NB4 (cell line): ENCODE results near the gene ZFP37.
"Not testable (repeated sequence)": the region's sequence is repeated elsewhere in the genome, so short reads cannot be mapped to it uniquely, and the experiment has no call there.

Source experiments
- DNase-seq: peaks from one replicate; pipeline ENCODE4 v3.0.0; 2010; ENCODE audit warnings: low read depth
- H3K4me3 ChIP-seq: one replicate; pipeline ENCODE4 v1.5.1; 2011; ENCODE audit warnings: mild to moderate bottlenecking, low read depth, low read length, moderate library complexity
- CTCF ChIP-seq: IDR thresholded peaks from one replicate; pipeline ENCODE4 v1.5.1; 2012; ENCODE audit warnings: low read depth, low read length
- MAX ChIP-seq: IDR thresholded peaks from 2 replicates; pipeline ENCODE4 v1.6.1; 2011; ENCODE audit warnings: low read depth, low read length
- MYC ChIP-seq: IDR thresholded peaks from 2 replicates; pipeline ENCODE4 v1.6.1; 2011; ENCODE audit warnings: low read depth, low read length
- POLR2A ChIP-seq: IDR thresholded peaks from 2 replicates; pipeline ENCODE4 v1.6.1; 2011; ENCODE audit warnings: mild to moderate bottlenecking; ENCODE audit not compliant: insufficient read length; ENCODE audit errors: extremely low read depth

Gene ZFP37

GRCh38 chr9:113056191-113057106 is at the start of gene ZFP37:
ZFP37 (minus strand) TSS chr9:113056724; CDS start chr9:113056688, 36 bp downstream.
- H3K4me3 ChIP-seq: no peak within 1 kb of the TSS
- DNase-seq: no peak
- no peak for TF ChIP-seq POLR2A
- TF ChIP-seq CTCF: no peak
- no peak for TF ChIP-seq MYC
- TF ChIP-seq MAX: no peak

GRCh38 chr9:113105345-113105744 is 48.8 kb upstream of the ZFP37 start:
- not testable (repeated sequence) for DNase-seq, H3K4me3 ChIP-seq

GRCh38 chr9:113095561-113095960 is 39.0 kb upstream of the ZFP37 start:
- no peak overlapping the region for H3K4me3 ChIP-seq
- DNase-seq: no peak
- TF ChIP-seq CTCF (no peak), POLR2A (no peak), MYC (no peak), MAX (no peak)

GRCh38 chr9:113089924-113090323 is 33.4 kb upstream of the ZFP37 start:
- not testable (repeated sequence) for H3K4me3 ChIP-seq, DNase-seq

- DNase-seq, H3K4me3 ChIP-seq: not testable (repeated sequence)
These were observed 32.6 kb upstream of the ZFP37 start for GRCh38 chr9:113089143-113089505.

- not testable (repeated sequence) for DNase-seq, H3K4me3 ChIP-seq
These were observed 32.1 kb upstream of the ZFP37 start for GRCh38 chr9:113088456-113089142.

GRCh38 chr9:113062932-113063310 is 6.4 kb upstream of the ZFP37 start:
- peak; percentile 1 for DNase-seq
- H3K4me3 ChIP-seq: not testable (repeated sequence)

- not testable (repeated sequence) for H3K4me3 ChIP-seq, DNase-seq
These were observed 5.9 kb upstream of the ZFP37 start for GRCh38 chr9:113062256-113062931.

GRCh38 chr9:113061072-113061850 is 4.7 kb upstream of the ZFP37 start:
- not testable (repeated sequence) for H3K4me3 ChIP-seq
- DNase-seq: peak; percentile 5

- H3K4me3 ChIP-seq, DNase-seq: not testable (repeated sequence)
These were observed 3.2 kb upstream of the ZFP37 start for GRCh38 chr9:113059581-113060284.
